Measurements from ENCODE around the gene GLCE.

- TF ChIP-seq, protein P1, sequence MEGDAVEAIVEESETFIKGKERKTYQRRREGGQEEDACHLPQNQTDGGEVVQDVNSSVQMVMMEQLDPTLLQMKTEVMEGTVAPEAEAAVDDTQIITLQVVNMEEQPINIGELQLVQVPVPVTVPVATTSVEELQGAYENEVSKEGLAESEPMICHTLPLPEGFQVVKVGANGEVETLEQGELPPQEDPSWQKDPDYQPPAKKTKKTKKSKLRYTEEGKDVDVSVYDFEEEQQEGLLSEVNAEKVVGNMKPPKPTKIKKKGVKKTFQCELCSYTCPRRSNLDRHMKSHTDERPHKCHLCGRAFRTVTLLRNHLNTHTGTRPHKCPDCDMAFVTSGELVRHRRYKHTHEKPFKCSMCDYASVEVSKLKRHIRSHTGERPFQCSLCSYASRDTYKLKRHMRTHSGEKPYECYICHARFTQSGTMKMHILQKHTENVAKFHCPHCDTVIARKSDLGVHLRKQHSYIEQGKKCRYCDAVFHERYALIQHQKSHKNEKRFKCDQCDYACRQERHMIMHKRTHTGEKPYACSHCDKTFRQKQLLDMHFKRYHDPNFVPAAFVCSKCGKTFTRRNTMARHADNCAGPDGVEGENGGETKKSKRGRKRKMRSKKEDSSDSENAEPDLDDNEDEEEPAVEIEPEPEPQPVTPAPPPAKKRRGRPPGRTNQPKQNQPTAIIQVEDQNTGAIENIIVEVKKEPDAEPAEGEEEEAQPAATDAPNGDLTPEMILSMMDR (IDR thresholded peaks at IDR 0.05), result no peak
- TF ChIP-seq POLR2A (IDR thresholded peaks at IDR 0.05), result no peak
These were observed 155.1 kb downstream of the GLCE start for GRCh38 chr15:69315402-69316110.
